IMR-90 (cell line): Measurements from ENCODE around the gene CRNN.

Experiments used
- CHD1 ChIP-seq: IDR thresholded peaks from 2 replicates; pipeline ENCODE4 v1.6.1; 2012; ENCODE audit warnings: low read depth, low read length, improper control_type of control experiment
- NFE2L2 ChIP-seq: fragments of 150-350 bp; IDR thresholded peaks from 2 replicates; pipeline ENCODE4 v1.6.1; 2016; ENCODE audit warnings: low read depth, mild to moderate bottlenecking, low read length
- TF ChIP-seq, protein P1 (sequence below): conservative IDR thresholded peaks from 2 replicates; pipeline ENCODE4 v1.5.1; 2012; ENCODE audit warnings: mild to moderate bottlenecking, low read depth, low read length, improper control_type of control experiment

DNA sequence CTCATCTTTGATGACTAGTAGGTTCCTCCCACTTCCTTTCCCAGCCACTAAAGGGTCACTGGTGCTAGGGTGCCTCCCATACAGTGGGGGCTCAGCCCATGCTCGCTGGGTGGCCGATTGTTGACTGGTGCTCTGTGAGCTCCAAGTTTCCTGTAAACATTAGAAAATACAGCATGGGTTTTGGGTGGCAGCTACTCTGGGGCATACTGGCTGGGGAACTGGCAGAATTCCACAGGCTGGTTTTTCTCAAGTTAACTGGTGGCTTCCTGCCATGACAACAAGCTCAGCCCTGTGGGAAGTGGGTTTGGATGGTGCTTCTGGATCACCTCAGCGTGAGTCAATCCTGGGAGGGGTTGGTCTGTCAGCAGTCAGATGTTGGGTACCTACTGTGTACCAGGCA is 28.7 kb upstream of the CRNN start:
- TF ChIP-seq, protein P1, sequence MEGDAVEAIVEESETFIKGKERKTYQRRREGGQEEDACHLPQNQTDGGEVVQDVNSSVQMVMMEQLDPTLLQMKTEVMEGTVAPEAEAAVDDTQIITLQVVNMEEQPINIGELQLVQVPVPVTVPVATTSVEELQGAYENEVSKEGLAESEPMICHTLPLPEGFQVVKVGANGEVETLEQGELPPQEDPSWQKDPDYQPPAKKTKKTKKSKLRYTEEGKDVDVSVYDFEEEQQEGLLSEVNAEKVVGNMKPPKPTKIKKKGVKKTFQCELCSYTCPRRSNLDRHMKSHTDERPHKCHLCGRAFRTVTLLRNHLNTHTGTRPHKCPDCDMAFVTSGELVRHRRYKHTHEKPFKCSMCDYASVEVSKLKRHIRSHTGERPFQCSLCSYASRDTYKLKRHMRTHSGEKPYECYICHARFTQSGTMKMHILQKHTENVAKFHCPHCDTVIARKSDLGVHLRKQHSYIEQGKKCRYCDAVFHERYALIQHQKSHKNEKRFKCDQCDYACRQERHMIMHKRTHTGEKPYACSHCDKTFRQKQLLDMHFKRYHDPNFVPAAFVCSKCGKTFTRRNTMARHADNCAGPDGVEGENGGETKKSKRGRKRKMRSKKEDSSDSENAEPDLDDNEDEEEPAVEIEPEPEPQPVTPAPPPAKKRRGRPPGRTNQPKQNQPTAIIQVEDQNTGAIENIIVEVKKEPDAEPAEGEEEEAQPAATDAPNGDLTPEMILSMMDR: no peak
- TF ChIP-seq CHD1 (no peak), NFE2L2 (no peak)
